Keratinocyte (primary cell): ENCODE results near the gene F7. TPM values are rescaled to one million over a fixed set of nuclear protein-coding genes. Genes with fewer than 3 reads are reported as not detected.

ENCODE experiments used
- DNase-seq: peaks from one replicate; pipeline ENCODE4 v3.0.0-alpha.2; 2011; ENCODE audit warnings: low read depth, missing footprints, low spot score
- FAIRE-seq: peaks from 2 replicates; lab custom pipeline; 2011; peaks lifted over from hg19 to GRCh38; lab: Jason Lieb, UNC
- H2AFZ ChIP-seq: 2 replicates; pipeline ENCODE4 v1.6.0; 2012; ENCODE audit warnings: low read length, control low read depth, inconsistent platforms; ENCODE audit not compliant: control insufficient read depth
- H3K27ac ChIP-seq: 2 replicates; pipeline ENCODE4 v1.5.1; 2011; ENCODE audit warnings: low read length; ENCODE audit not compliant: control insufficient read depth, insufficient read depth
- H3K27me3 ChIP-seq: 3 replicates; pipeline ENCODE4 v1.6.0; 2011; ENCODE audit warnings: low read length; ENCODE audit not compliant: control insufficient read depth, insufficient read depth; ENCODE audit errors: extremely low read depth
- H3K36me3 ChIP-seq, 2 experiments: 2 replicates in 1 of 2; 3 replicates in 1 of 2; pipeline ENCODE4 v1.5.1; 2011; ENCODE audit warnings: low read length in 2 of 2, mild to moderate bottlenecking in 1 of 2; ENCODE audit not compliant: control insufficient read depth in 2 of 2, insufficient read depth in 2 of 2; ENCODE audit errors: extremely low read depth in 1 of 2
- H3K4me1 ChIP-seq: 3 replicates; pipeline ENCODE4 v1.5.1; 2011; ENCODE audit warnings: low read length; ENCODE audit not compliant: control insufficient read depth, insufficient read depth; ENCODE audit errors: extremely low read depth
- H3K4me2 ChIP-seq: 3 replicates; pipeline ENCODE4 v1.6.0; 2011; ENCODE audit warnings: low read depth, low read length; ENCODE audit not compliant: control insufficient read depth, insufficient read depth; ENCODE audit errors: extremely low read depth
- H3K4me3 ChIP-seq, 3 experiments: fragments of 200-600 bp in 1 of 3; sonication (generic) in 1 of 3; 2 replicates in 2 of 3; 3 replicates in 1 of 3; pipeline ENCODE4 v1.5.1; 2011 to 2016; ENCODE audit warnings: low read length in 3 of 3, mild to moderate bottlenecking in 3 of 3, control low read depth in 2 of 3, inconsistent platforms in 1 of 3, low read depth in 1 of 3, mixed read lengths in 1 of 3, mixed run types in 1 of 3, moderate library complexity in 1 of 3; ENCODE audit not compliant: control insufficient read depth in 2 of 3, insufficient read depth in 2 of 3; ENCODE audit errors: extremely low read depth in 1 of 3
- H3K79me2 ChIP-seq: 2 replicates; pipeline ENCODE4 v1.6.0; 2012; ENCODE audit warnings: low read length; ENCODE audit not compliant: control insufficient read depth, insufficient read depth
- H3K9ac ChIP-seq: 3 replicates; pipeline ENCODE4 v1.6.0; 2011; ENCODE audit warnings: low read length; ENCODE audit not compliant: control insufficient read depth, insufficient read depth; ENCODE audit errors: extremely low read depth
- H3K9me1 ChIP-seq: 3 replicates; pipeline ENCODE4 v1.6.0; 2011; ENCODE audit warnings: low read length; ENCODE audit not compliant: control insufficient read depth, insufficient read depth; ENCODE audit errors: extremely low read depth
- H3K9me3 ChIP-seq: 2 replicates; pipeline ENCODE4 v1.5.1; 2012; ENCODE audit warnings: low read depth, low read length; ENCODE audit not compliant: control insufficient read depth
- H4K20me1 ChIP-seq: 3 replicates; pipeline ENCODE4 v1.6.0; 2011; ENCODE audit warnings: low read length; ENCODE audit not compliant: control insufficient read depth, insufficient read depth; ENCODE audit errors: extremely low read depth
- CTCF ChIP-seq, 3 experiments: IDR thresholded peaks in 1 of 3; conservative IDR thresholded peaks in 1 of 3; optimal IDR thresholded peaks in 1 of 3; 2 replicates in 2 of 3; 3 replicates in 1 of 3; pipeline versions ENCODE3 to v1.5.1; 2011; ENCODE audit warnings: low read length in 3 of 3, mild to moderate bottlenecking in 3 of 3, moderate library complexity in 2 of 3, control low read depth in 1 of 3, inconsistent platforms in 1 of 3; ENCODE audit not compliant: insufficient read depth in 2 of 3; ENCODE audit errors: extremely low read depth in 1 of 3
- EZH2 ChIP-seq: IDR thresholded peaks from one replicate; pipeline ENCODE4 v1.6.1; 2012; ENCODE audit warnings: inconsistent platforms, mild to moderate bottlenecking, low read length, moderate library complexity
- dilution Hi-C: fragments of 300-500 bp; cut with MboI; formaldehyde crosslinking; loops from one replicate; pipeline ENCODE4 v1.7.0; 2020; ENCODE audit warnings: low sequenced_read_pairs; ENCODE audit not compliant: extremely low pct_ligation_motif_present
- polyA plus RNA-seq, 5 experiments: library from polyadenylated mRNA; depleted of rRNA in 3 of 5; stranded (reverse) in 3 of 5; stranded (forward) in 1 of 5; unstranded in 1 of 5; fragments of >200 nt; gene quantifications; 1 replicate in 1 of 5; 2 replicates in 3 of 5; 3 replicates in 1 of 5; pipeline versions ENCODE4 v1.2.1 to v1.2.3, GENCODE V29; 2011 to 2012; ENCODE audit warnings: missing spikeins in 2 of 5, low read depth in 1 of 5, low replicate concordance in 1 of 5

F7 gene
- polyA plus RNA-seq, 1 donor (not counting 4 experiments of a cell fraction or from before 2014, with no cell fraction given): not detected

- H4K20me1 ChIP-seq: no peaks in the 10 kb centered on the region
- H2AFZ ChIP-seq: no peak overlapping the region
- dilution Hi-C loops: no loop called here
- TF ChIP-seq EZH2 (no peak), CTCF (optimal IDR thresholded peaks at IDR 0.05 in 1 of 3, IDR thresholded peaks at IDR 0.05 in 1 of 3, conservative IDR thresholded peaks at IDR 0.05 in 1 of 3; ENCODE audit: extremely low read depth in 1 of 3, insufficient read depth in 2 of 3, low read length in 3 of 3) (no peak)
- no peaks in the 10 kb centered on the region for H3K9me1 ChIP-seq
- H3K4me1 ChIP-seq: no peaks in the 10 kb centered on the region
- H3K27ac ChIP-seq: no peak overlapping the region
- FAIRE-seq (no peak), DNase-seq (no peak)
- H3K4me2 ChIP-seq: no peak overlapping the region
- H3K36me3 ChIP-seq: no peaks in the 10 kb centered on the region
- H3K4me3 ChIP-seq: no peak overlapping the region
- H3K27me3 ChIP-seq: peaks cover 6% of the 10 kb centered on the region
- no peaks in the 10 kb centered on the region for H3K79me2 ChIP-seq
- H3K9me3 ChIP-seq: no peaks in the 10 kb centered on the region
- H3K9ac ChIP-seq: no peak overlapping the region
Observed at GRCh38 chr13:113082198-113083021, 23.2 kb upstream of the F7 start.

GRCh38 chr13:113083022-113083373 lies 22.6 kb upstream of the F7 start:
- Histone ChIP-seq H3K9me1 (no peaks in the 10 kb centered on the region), H3K4me3 (no peak overlapping the region), H3K36me3 (no peaks in the 10 kb centered on the region), H3K27me3 (peaks cover 6% of the 10 kb centered on the region), H3K9ac (no peak overlapping the region), H3K27ac (no peak overlapping the region), H4K20me1 (no peaks in the 10 kb centered on the region), H2AFZ (no peak overlapping the region), H3K4me2 (no peak overlapping the region), H3K4me1 (no peaks in the 10 kb centered on the region), H3K9me3 (no peaks in the 10 kb centered on the region), H3K79me2 (no peaks in the 10 kb centered on the region)
- TF ChIP-seq CTCF (optimal IDR thresholded peaks at IDR 0.05 in 1 of 3, IDR thresholded peaks at IDR 0.05 in 1 of 3, conservative IDR thresholded peaks at IDR 0.05 in 1 of 3; ENCODE audit: extremely low read depth in 1 of 3, insufficient read depth in 2 of 3, low read length in 3 of 3) (no peak), EZH2 (no peak)
- no peak for FAIRE-seq
- no peak for DNase-seq
- dilution Hi-C loops: no loop called here
